ENCODE measurements around the gene PAX3. TPM values are rescaled to one million over a fixed set of nuclear protein-coding genes. Genes with fewer than 3 reads are reported as not detected.

The PAX3 gene
- total RNA-seq, 1 experiment from 2014 or later = 0.03 TPM

GRCh38 chr2:222297600-222297935 is 1.2 kb downstream of the PAX3 start:
- DNase-seq (ENCODE audit: low read depth in 1 of 2, low spot score in 2 of 2) = no peak
- Histone ChIP-seq H3K4me3 (no peak overlapping the region), H3K27ac (no peak overlapping the region)

DNA sequence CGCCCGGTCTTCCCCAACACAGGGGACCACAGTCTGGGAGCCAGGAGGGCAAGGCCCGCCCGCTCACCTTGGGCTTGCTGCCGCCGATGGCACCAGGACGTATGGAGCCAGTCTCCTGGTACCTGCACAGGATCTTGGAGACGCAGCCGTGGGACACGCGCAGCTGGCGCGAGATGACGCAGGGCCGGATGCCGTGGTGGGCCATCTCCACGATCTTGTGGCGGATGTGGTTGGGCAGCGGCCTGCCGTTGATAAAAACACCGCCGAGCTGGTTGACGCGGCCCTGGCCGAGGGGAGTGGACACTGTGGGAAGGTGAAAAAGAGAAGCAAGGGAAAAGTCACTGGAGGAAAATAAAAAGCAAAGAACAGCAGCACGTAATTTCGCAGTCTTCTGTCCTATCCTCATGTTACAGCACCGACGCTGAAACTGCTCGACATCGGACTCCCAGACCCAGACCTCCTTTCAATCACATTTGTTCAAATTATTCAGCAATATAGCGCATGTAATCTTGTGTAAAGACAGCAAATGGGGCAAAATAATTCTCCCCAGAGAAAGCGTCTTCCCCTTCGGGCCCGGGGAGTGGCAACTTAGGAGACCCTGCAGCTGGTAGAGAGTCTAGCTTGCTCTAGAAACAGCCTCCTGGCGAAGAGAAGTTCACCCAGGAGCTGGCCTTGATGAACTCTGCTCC is 1.7 kb downstream of the PAX3 start:
- DNase-seq (ENCODE audit: low read depth in 1 of 2, low spot score in 2 of 2) = no peak
- no peaks in the 10 kb centered on the region for H3K36me3 ChIP-seq
- no peak overlapping the region for H3K4me3 ChIP-seq
- H3K27me3 ChIP-seq (replicated peaks) = peaks cover 18% of the 10 kb centered on the region; the same call in 1 of the 2 replicates
- H3K4me1 ChIP-seq (replicated peaks) = peaks cover 5% of the 10 kb centered on the region
- no peak overlapping the region for H3K27ac ChIP-seq
- no peaks in the 10 kb centered on the region for H3K9me3 ChIP-seq (replicated peaks)

More at GRCh38 chr2:222297600-222297935, 1.2 kb downstream of the PAX3 start:
- no peaks in the 10 kb centered on the region for H3K9me3 ChIP-seq (replicated peaks)
- no peaks in the 10 kb centered on the region for H3K36me3 ChIP-seq
- H3K27me3 ChIP-seq (replicated peaks) = peaks cover 18% of the 10 kb centered on the region; the same call in 1 of the 2 replicates
- H3K4me1 ChIP-seq (replicated peaks) = peaks cover 5% of the 10 kb centered on the region

- Histone ChIP-seq H3K27ac (no peak overlapping the region), H3K9me3 (replicated peaks) (no peaks in the 10 kb centered on the region), H3K36me3 (no peaks in the 10 kb centered on the region), H3K4me1 (replicated peaks) (peaks cover 5% of the 10 kb centered on the region), H3K27me3 (replicated peaks) (peaks cover 18% of the 10 kb centered on the region; the same call in 1 of the 2 replicates), H3K4me3 (no peak overlapping the region)
- DNase-seq (ENCODE audit: low read depth in 1 of 2, low spot score in 2 of 2) = no peak
Measured at GRCh38 chr2:222296311-222296741, 2.5 kb downstream of the PAX3 start.

DNA sequence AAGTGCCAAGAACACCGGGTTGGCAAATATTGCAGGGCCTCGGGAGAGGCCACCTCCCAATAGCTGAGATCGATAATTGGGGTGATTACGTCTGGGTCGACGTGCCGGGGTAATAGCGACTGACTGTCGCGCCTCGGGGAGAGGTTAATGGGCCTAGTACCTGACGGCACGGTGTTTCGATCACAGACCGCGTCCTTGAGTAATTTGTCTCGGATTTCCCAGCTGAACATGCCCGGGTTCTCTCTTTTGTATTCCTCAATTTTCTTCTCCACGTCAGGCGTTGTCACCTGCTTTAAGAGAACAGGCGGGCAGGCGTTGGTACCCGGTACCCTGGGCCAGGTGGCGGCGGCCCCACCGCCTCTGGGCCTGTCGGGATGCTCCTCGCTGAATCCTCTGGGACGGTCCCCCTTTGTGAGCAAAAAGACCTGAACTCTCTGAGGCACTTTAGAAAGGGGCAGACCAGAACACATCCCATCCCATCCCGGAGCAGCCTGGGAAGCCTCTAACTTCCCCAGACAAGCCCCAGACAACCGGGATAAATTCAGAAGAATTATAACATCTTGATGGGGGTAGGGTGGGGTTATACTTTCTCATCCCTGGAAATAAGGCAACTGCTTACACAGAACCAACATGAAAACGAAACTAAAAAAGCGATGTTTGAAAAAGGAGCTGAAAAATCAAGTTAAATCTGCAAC is 3.3 kb downstream of the PAX3 start:
- no peaks in the 10 kb centered on the region for H3K9me3 ChIP-seq (replicated peaks)
- peaks cover 9% of the 10 kb centered on the region for H3K4me1 ChIP-seq (replicated peaks)
- H3K27me3 ChIP-seq (replicated peaks) = peaks cover 20% of the 10 kb centered on the region; the same call in 1 of the 2 replicates
- no peak for DNase-seq (ENCODE audit: low read depth in 1 of 2, low spot score in 2 of 2)
- H3K4me3 ChIP-seq = peak overlapping the region; percentile 18
- no peak overlapping the region for H3K27ac ChIP-seq
- no peaks in the 10 kb centered on the region for H3K36me3 ChIP-seq

- no peak overlapping the region for H3K27ac ChIP-seq
- no peaks in the 10 kb centered on the region for H3K9me3 ChIP-seq (replicated peaks)
- no peak for DNase-seq (ENCODE audit: low read depth in 1 of 2, low spot score in 2 of 2)
- peaks cover 9% of the 10 kb centered on the region for H3K4me1 ChIP-seq (replicated peaks)
- H3K27me3 ChIP-seq (replicated peaks) = peaks cover 25% of the 10 kb centered on the region; the same call in 1 of the 2 replicates
- no peaks in the 10 kb centered on the region for H3K36me3 ChIP-seq
- no peak overlapping the region for H3K4me3 ChIP-seq
Measured at GRCh38 chr2:222294996-222295367, 3.8 kb downstream of the PAX3 start.

GRCh38 chr2:222293660-222294630 is 4.9 kb downstream of the PAX3 start:
- Histone ChIP-seq H3K27ac (no peak overlapping the region), H3K4me3 (no peak overlapping the region), H3K4me1 (replicated peaks) (peaks cover 9% of the 10 kb centered on the region), H3K27me3 (replicated peaks) (peaks cover 28% of the 10 kb centered on the region), H3K9me3 (replicated peaks) (no peaks in the 10 kb centered on the region), H3K36me3 (no peaks in the 10 kb centered on the region)
- no peak for DNase-seq (ENCODE audit: low read depth in 1 of 2, low spot score in 2 of 2)

- Histone ChIP-seq H3K9me3 (replicated peaks) (no peaks in the 10 kb centered on the region), H3K27ac (no peak overlapping the region), H3K27me3 (replicated peaks) (peaks cover 38% of the 10 kb centered on the region), H3K4me1 (replicated peaks) (peaks cover 9% of the 10 kb centered on the region), H3K36me3 (no peaks in the 10 kb centered on the region), H3K4me3 (no peak overlapping the region)
- no peak for DNase-seq (ENCODE audit: low read depth in 1 of 2, low spot score in 2 of 2)
Measured at GRCh38 chr2:222292149-222293134, 6.4 kb downstream of the PAX3 start.

DNA sequence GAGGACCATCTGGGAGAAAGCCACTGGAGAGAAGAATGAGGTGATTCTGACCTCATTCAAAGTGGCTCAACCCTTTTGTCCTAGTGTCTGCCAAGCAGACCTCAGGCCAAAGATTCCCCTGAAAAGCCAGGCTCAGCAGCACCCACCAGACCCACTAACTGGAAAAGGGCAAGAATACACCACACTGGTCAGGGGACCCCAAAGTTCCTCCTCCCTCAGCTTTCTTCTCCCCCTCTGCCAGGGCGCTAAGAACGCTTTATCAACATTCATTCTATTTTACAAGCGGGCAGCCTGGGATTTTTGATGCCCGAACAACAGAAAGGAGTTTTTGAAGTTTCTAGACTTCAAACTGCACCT is 7.3 kb downstream of the PAX3 start:
- H3K9me3 ChIP-seq (replicated peaks) = no peaks in the 10 kb centered on the region
- no peak overlapping the region for H3K27ac ChIP-seq
- peaks cover 39% of the 10 kb centered on the region for H3K27me3 ChIP-seq (replicated peaks)
- H3K36me3 ChIP-seq = no peaks in the 10 kb centered on the region
- peaks cover 9% of the 10 kb centered on the region for H3K4me1 ChIP-seq (replicated peaks)
- no peak for DNase-seq (ENCODE audit: low read depth in 1 of 2, low spot score in 2 of 2)
- H3K4me3 ChIP-seq = no peak overlapping the region

DNA sequence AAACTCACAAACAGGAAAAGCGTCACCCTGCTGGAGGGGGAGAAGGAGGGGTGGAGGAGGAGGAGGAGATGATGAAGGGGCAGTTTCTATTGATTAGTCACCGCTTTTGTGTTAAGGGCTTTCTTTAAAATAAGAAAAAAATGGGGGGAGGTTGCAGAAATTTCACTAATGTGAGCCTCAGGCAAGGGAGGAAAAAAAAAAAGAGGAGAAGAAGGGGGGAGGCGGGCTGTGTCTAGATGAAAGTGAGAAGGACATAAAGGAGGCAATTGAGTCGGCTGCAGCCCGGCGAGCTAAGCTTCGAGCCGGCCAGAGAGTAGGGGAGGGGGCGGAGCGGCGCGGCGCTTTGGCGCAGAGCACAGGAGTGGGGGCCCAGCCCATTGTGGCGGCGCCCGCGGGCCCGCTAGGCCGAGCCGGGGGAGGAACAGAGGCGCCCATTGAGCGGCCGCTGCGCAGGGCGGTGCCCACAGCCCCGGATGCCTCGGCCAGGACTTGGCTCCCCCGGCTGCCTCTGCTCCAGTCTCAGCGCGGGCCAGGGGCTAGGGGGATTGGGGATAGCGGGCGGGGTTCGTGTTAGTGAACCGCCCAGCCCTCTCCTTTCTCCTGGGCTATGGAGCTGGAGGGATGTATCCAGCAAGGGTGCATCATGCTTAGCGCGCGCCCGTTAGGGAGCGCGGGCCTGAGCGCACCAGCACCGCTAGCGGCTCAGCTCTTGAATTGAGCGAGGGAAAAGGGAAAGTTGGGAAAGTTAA is 7.9 kb downstream of the PAX3 start:
- no peaks in the 10 kb centered on the region for H3K9me3 ChIP-seq (replicated peaks)
- no peaks in the 10 kb centered on the region for H3K36me3 ChIP-seq
- H3K27ac ChIP-seq = no peak overlapping the region
- H3K4me3 ChIP-seq = 0 out of 2 replicates have a peak overlapping the region, but pooled peaks have one; percentile 7
- peaks cover 35% of the 10 kb centered on the region for H3K27me3 ChIP-seq (replicated peaks)
- peaks cover 9% of the 10 kb centered on the region for H3K4me1 ChIP-seq (replicated peaks)
- DNase-seq (ENCODE audit: low read depth in 1 of 2, low spot score in 2 of 2) = peak in 1 of 2 experiments; percentile 21

- H3K4me1 ChIP-seq (replicated peaks) = peaks cover 7% of the 10 kb centered on the region
- DNase-seq (ENCODE audit: low read depth in 1 of 2, low spot score in 2 of 2) = no peak
- no peaks in the 10 kb centered on the region for H3K36me3 ChIP-seq
- no peaks in the 10 kb centered on the region for H3K9me3 ChIP-seq (replicated peaks)
- peaks cover 32% of the 10 kb centered on the region for H3K27me3 ChIP-seq (replicated peaks)
- H3K27ac ChIP-seq = no peak overlapping the region
- H3K4me3 ChIP-seq = no peak overlapping the region
Measured at GRCh38 chr2:222290401-222290735, 8.4 kb downstream of the PAX3 start.

- no peak overlapping the region for H3K27ac ChIP-seq
- no peaks in the 10 kb centered on the region for H3K9me3 ChIP-seq (replicated peaks)
- H3K4me1 ChIP-seq (replicated peaks) = peaks cover 4% of the 10 kb centered on the region
- DNase-seq (ENCODE audit: low read depth in 1 of 2, low spot score in 2 of 2) = no peak
- no peak overlapping the region for H3K4me3 ChIP-seq
- H3K36me3 ChIP-seq = no peaks in the 10 kb centered on the region
- H3K27me3 ChIP-seq (replicated peaks) = peaks cover 29% of the 10 kb centered on the region
Measured at GRCh38 chr2:222289278-222290160, 9.3 kb downstream of the PAX3 start.

All from SJSA1 (cell line).